Subcutaneous adipose tissue (tissue), 4 donors: ENCODE measurements around the gene CRADD. TPM values are rescaled to one million over a fixed set of nuclear protein-coding genes. Genes with fewer than 3 reads are reported as not detected.

ENCODE experiments used
- CTCF ChIP-seq: fragments of 450-650 bp; IDR thresholded peaks from one replicate; pipeline ENCODE4 v1.5.1; 2016; ENCODE audit warnings: low read depth, mild to moderate bottlenecking, control low read depth, antibody characterized with exemption, moderate library complexity
- total RNA-seq, 4 donors: library from RNA; depleted of rRNA; stranded (reverse); fragments of >200 nt; gene quantifications; one replicate each; pipeline ENCODE4 v1.1.0, GENCODE V29; 2016

The CRADD gene
- total RNA-seq, 4 donors from 2014 or later: 22.5 to 43.7 (median 39.3) TPM

- TF ChIP-seq CTCF: no peak
Observed at GRCh38 chr12:93782853-93783252, 105.7 kb downstream of the CRADD start.

GRCh38 chr12:93783832-93784231 lies 106.7 kb downstream of the CRADD start:
- TF ChIP-seq CTCF: no peak

- no peak for TF ChIP-seq CTCF
Observed at GRCh38 chr12:93784339-93785086, 107.3 kb downstream of the CRADD start.

GRCh38 chr12:93785249-93786010 lies 108.3 kb downstream of the CRADD start:
- no peak for TF ChIP-seq CTCF

- no peak for TF ChIP-seq CTCF
Observed at GRCh38 chr12:93786656-93787397, 109.7 kb downstream of the CRADD start.

- no peak for TF ChIP-seq CTCF
Observed at GRCh38 chr12:93788853-93789252, 111.7 kb downstream of the CRADD start.

- TF ChIP-seq CTCF: no peak
Observed at GRCh38 chr12:93789767-93790166, 112.6 kb downstream of the CRADD start.
